ENCODE results near the gene CLDN4. TPM values are rescaled to one million over a fixed set of nuclear protein-coding genes. Genes with fewer than 3 reads are reported as not detected.
"Not testable (repeated sequence)": the region's sequence is repeated elsewhere in the genome, so short reads cannot be mapped to it uniquely, and the experiment has no call there.

CLDN4 gene
- total RNA-seq, 2 donors from 2014 or later: 0.26 TPM; not detected in 1

GRCh38 chr7:73829921-73830680, 695 bp upstream of the CLDN4 start:
- H3K4me1 Mint-ChIP-seq: peaks cover 3% of the 10 kb centered on the region
- H3K27ac Mint-ChIP-seq: no peak overlapping the region
- H3K9me3 Mint-ChIP-seq: no peaks in the 10 kb centered on the region
- ATAC-seq (replicated peaks): no peak
- no peak overlapping the region for H3K4me3 Mint-ChIP-seq
- no peaks in the 10 kb centered on the region for H3K36me3 Mint-ChIP-seq (ENCODE audit: low read depth)
- H3K27me3 Mint-ChIP-seq: peaks cover 3% of the 10 kb centered on the region

GRCh38 chr7:73831584-73831833, 713 bp downstream of the CLDN4 start:
- Mint-ChIP-seq H3K36me3 (ENCODE audit: low read depth) (no peaks in the 10 kb centered on the region), H3K4me1 (peaks cover 3% of the 10 kb centered on the region), H3K9me3 (no peaks in the 10 kb centered on the region), H3K27me3 (peaks cover 3% of the 10 kb centered on the region), H3K27ac (no peak overlapping the region), H3K4me3 (no peak overlapping the region)
- no peak for ATAC-seq (replicated peaks)

GRCh38 chr7:73831834-73832651, 1.2 kb downstream of the CLDN4 start:
- H3K9me3 Mint-ChIP-seq: no peaks in the 10 kb centered on the region
- H3K4me1 Mint-ChIP-seq: no peaks in the 10 kb centered on the region
- H3K27ac Mint-ChIP-seq: no peak overlapping the region
- ATAC-seq (replicated peaks): no peak
- H3K4me3 Mint-ChIP-seq: no peak overlapping the region
- peaks cover 3% of the 10 kb centered on the region for H3K27me3 Mint-ChIP-seq
- H3K36me3 Mint-ChIP-seq (ENCODE audit: low read depth): no peaks in the 10 kb centered on the region

- Mint-ChIP-seq H3K4me3 (no peak overlapping the region), H3K27ac (no peak overlapping the region), H3K4me1 (no peaks in the 10 kb centered on the region), H3K36me3 (ENCODE audit: low read depth) (no peaks in the 10 kb centered on the region), H3K9me3 (no peaks in the 10 kb centered on the region), H3K27me3 (peaks cover 3% of the 10 kb centered on the region)
- no peak for ATAC-seq (replicated peaks)
These were observed 2.0 kb downstream of the CLDN4 start for GRCh38 chr7:73832806-73833205.

GRCh38 chr7:73833251-73833919, 2.6 kb downstream of the CLDN4 start:
- Mint-ChIP-seq H3K9me3 (no peaks in the 10 kb centered on the region), H3K36me3 (ENCODE audit: low read depth) (no peaks in the 10 kb centered on the region), H3K4me1 (no peaks in the 10 kb centered on the region), H3K4me3 (no peak overlapping the region), H3K27ac (no peak overlapping the region), H3K27me3 (peaks cover 3% of the 10 kb centered on the region)
- no peak for ATAC-seq (replicated peaks)

GRCh38 chr7:73834626-73835191, 3.9 kb downstream of the CLDN4 start:
- Mint-ChIP-seq H3K36me3 (ENCODE audit: low read depth) (no peaks in the 10 kb centered on the region), H3K9me3 (no peaks in the 10 kb centered on the region), H3K4me1 (no peaks in the 10 kb centered on the region), H3K27me3 (peaks cover 2% of the 10 kb centered on the region), H3K27ac (no peak overlapping the region), H3K4me3 (no peak overlapping the region)
- ATAC-seq (replicated peaks): no peak

GRCh38 chr7:73837167-73837566, 6.4 kb downstream of the CLDN4 start:
- not testable (repeated sequence) for H3K4me3 Mint-ChIP-seq; H3K36me3 Mint-ChIP-seq (ENCODE audit: low read depth); H3K27ac Mint-ChIP-seq; H3K4me1 Mint-ChIP-seq; H3K9me3 Mint-ChIP-seq; ATAC-seq (replicated peaks); H3K27me3 Mint-ChIP-seq

- H3K27ac Mint-ChIP-seq: no peak overlapping the region
- ATAC-seq (replicated peaks): no peak
- no peaks in the 10 kb centered on the region for H3K27me3 Mint-ChIP-seq
- H3K4me1 Mint-ChIP-seq: no peaks in the 10 kb centered on the region
- H3K4me3 Mint-ChIP-seq: no peak overlapping the region
- no peaks in the 10 kb centered on the region for H3K36me3 Mint-ChIP-seq (ENCODE audit: low read depth)
- no peaks in the 10 kb centered on the region for H3K9me3 Mint-ChIP-seq
These were observed 7.8 kb downstream of the CLDN4 start for GRCh38 chr7:73838642-73839041.

GRCh38 chr7:73839290-73839689, 8.5 kb downstream of the CLDN4 start:
- Mint-ChIP-seq H3K9me3 (no peaks in the 10 kb centered on the region), H3K4me1 (no peaks in the 10 kb centered on the region)
- ATAC-seq (replicated peaks): no peak

GRCh38 chr7:73839743-73840714, 9.2 kb downstream of the CLDN4 start:
- Mint-ChIP-seq H3K27ac (no peak overlapping the region), H3K9me3 (no peaks in the 10 kb centered on the region), H3K4me3 (no peak overlapping the region), H3K36me3 (ENCODE audit: low read depth) (no peaks in the 10 kb centered on the region), H3K27me3 (no peaks in the 10 kb centered on the region), H3K4me1 (no peaks in the 10 kb centered on the region)
- ATAC-seq (replicated peaks): no peak

More at GRCh38 chr7:73839290-73839689, 8.5 kb downstream of the CLDN4 start:
- Mint-ChIP-seq H3K36me3 (ENCODE audit: low read depth) (no peaks in the 10 kb centered on the region), H3K4me3 (no peak overlapping the region), H3K27ac (no peak overlapping the region), H3K27me3 (no peaks in the 10 kb centered on the region)

GRCh38 chr7:73840715-73841379, 10.1 kb downstream of the CLDN4 start:
- no peak overlapping the region for H3K27ac Mint-ChIP-seq
- no peaks in the 10 kb centered on the region for H3K4me1 Mint-ChIP-seq
- no peaks in the 10 kb centered on the region for H3K36me3 Mint-ChIP-seq (ENCODE audit: low read depth)
- H3K4me3 Mint-ChIP-seq: peak overlapping the region; percentile 25
- no peaks in the 10 kb centered on the region for H3K9me3 Mint-ChIP-seq
- ATAC-seq (replicated peaks): no peak
- H3K27me3 Mint-ChIP-seq: no peaks in the 10 kb centered on the region

GRCh38 chr7:73841689-73842066, 10.9 kb downstream of the CLDN4 start:
- no peaks in the 10 kb centered on the region for H3K9me3 Mint-ChIP-seq
- H3K4me3 Mint-ChIP-seq: peak overlapping the region; percentile 73
- no peaks in the 10 kb centered on the region for H3K27me3 Mint-ChIP-seq

More at GRCh38 chr7:73841689-73842066, 10.9 kb downstream of the CLDN4 start:
- ATAC-seq (replicated peaks): no peak
- Mint-ChIP-seq H3K4me1 (no peaks in the 10 kb centered on the region), H3K36me3 (ENCODE audit: low read depth) (no peaks in the 10 kb centered on the region), H3K27ac (no peak overlapping the region)
